Measurements from ENCODE around the gene AIFM1. TPM values are rescaled to one million over a fixed set of nuclear protein-coding genes. Genes with fewer than 3 reads are reported as not detected.
A peak's percentile ranks its signal among the peaks of the same experiment; 100 is the strongest.

AIFM1 gene
- polyA plus RNA-seq, 3 donors, result 19.6 to 41.5 (median 24.5) TPM

- 16 to 57% (median 18%) methylated on average over 23 to 32 of the region's 34 CpGs for WGBS, 3 donors
- no peak overlapping the region for H3K27ac ChIP-seq (ENCODE audit: low read depth, low read length)
Observed at GRCh38 chrX:130172127-130172845, 6.6 kb upstream of the AIFM1 start.

GRCh38 chrX:130171446-130172126 is 5.9 kb upstream of the AIFM1 start, which contains the start of gene RAB33A:
Gene RAB33A (plus strand): TSS chrX:130171962. CDS start chrX:130172063, 101 bp downstream.
- 1 to 39% (median 2%) methylated on average over 24 to 57 of the region's 61 CpGs for WGBS, 3 donors
- H3K27ac ChIP-seq (ENCODE audit: low read depth, low read length), result no peak within 1 kb of the TSS

GRCh38 chrX:130170752-130171445 is 5.3 kb upstream of the AIFM1 start:
- 3 to 39% (median 14%) methylated on average over 9 to 36 of the region's 36 CpGs for WGBS, 3 donors
- no peak overlapping the region for H3K27ac ChIP-seq (ENCODE audit: low read depth, low read length)

- 37 to 70% (median 68%) methylated on average over 4 of the region's 4 CpGs for WGBS, 3 donors
- H3K27ac ChIP-seq (ENCODE audit: low read depth, low read length), result no peak overlapping the region
Observed at GRCh38 chrX:130167040-130167439, 1.4 kb upstream of the AIFM1 start.

- peak overlapping the region; percentile 75 for H3K27ac ChIP-seq (ENCODE audit: low read depth, low read length)
- WGBS, 3 donors, result 0 to 38% (median 1%) methylated on average over 4 of the region's 4 CpGs
Observed at GRCh38 chrX:130166503-130166777, 799 bp upstream of the AIFM1 start.

- 0 to 41% (median 1%) methylated on average over 21 to 32 of the region's 32 CpGs for WGBS, 3 donors
- peak overlapping the region; percentile 55 for H3K27ac ChIP-seq (ENCODE audit: low read depth, low read length)
Observed at GRCh38 chrX:130165181-130165702, 399 bp downstream of the AIFM1 start.

- H3K27ac ChIP-seq (ENCODE audit: low read depth, low read length), result no peak overlapping the region
- 57 to 82% (median 77%) methylated on average over 2 of the region's 2 CpGs for WGBS, 3 donors
Observed at GRCh38 chrX:130163398-130163797, 2.2 kb downstream of the AIFM1 start.

- 44 to 46% (median 45%) methylated on average over 6 of the region's 6 CpGs for WGBS, 3 donors
- no peak overlapping the region for H3K27ac ChIP-seq (ENCODE audit: low read depth, low read length)
Observed at GRCh38 chrX:130162094-130162735, 3.4 kb downstream of the AIFM1 start.

- WGBS, 3 donors, result 34 to 89% (median 78%) methylated on average over 4 of the region's 4 CpGs
- H3K27ac ChIP-seq (ENCODE audit: low read depth, low read length), result no peak overlapping the region
Observed at GRCh38 chrX:130159776-130160175, 5.9 kb downstream of the AIFM1 start.

- H3K27ac ChIP-seq (ENCODE audit: low read depth, low read length), result no peak overlapping the region
- WGBS, 3 donors, result 62 to 96% (median 89%) methylated on average over 2 of the region's 2 CpGs
Observed at GRCh38 chrX:130158311-130158710, 7.3 kb downstream of the AIFM1 start.

- 36 to 62% (median 56%) methylated on average over 2 of the region's 2 CpGs for WGBS, 3 donors
- no peak overlapping the region for H3K27ac ChIP-seq (ENCODE audit: low read depth, low read length)
Observed at GRCh38 chrX:130155564-130155963, 10.1 kb downstream of the AIFM1 start.

GRCh38 chrX:130147631-130148030 is 18.0 kb downstream of the AIFM1 start:
- WGBS, 3 donors, result 51 to 81% (median 69%) methylated on average over 5 of the region's 5 CpGs
- no peak overlapping the region for H3K27ac ChIP-seq (ENCODE audit: low read depth, low read length)

- H3K27ac ChIP-seq (ENCODE audit: low read depth, low read length), result no peak overlapping the region
- 84 to 95% (median 93%) methylated on average over 4 of the region's 4 CpGs for WGBS, 3 donors
Observed at GRCh38 chrX:130145123-130145522, 20.5 kb downstream of the AIFM1 start.

GRCh38 chrX:130144509-130144908 is 21.1 kb downstream of the AIFM1 start:
- WGBS, 3 donors, result 78 to 83% (median 80%) methylated on average over 3 of the region's 3 CpGs
- no peak overlapping the region for H3K27ac ChIP-seq (ENCODE audit: low read depth, low read length)

GRCh38 chrX:130139474-130140201 is 26.0 kb downstream of the AIFM1 start:
- 31 to 51% (median 50%) methylated on average over 3 of the region's 3 CpGs for WGBS, 3 donors
- H3K27ac ChIP-seq (ENCODE audit: low read depth, low read length), result no peak overlapping the region

- H3K27ac ChIP-seq (ENCODE audit: low read depth, low read length), result no peak overlapping the region
- WGBS, 3 donors, result 78 to 88% (median 82%) methylated on average over 8 of the region's 8 CpGs
Observed at GRCh38 chrX:130136961-130137360, 28.7 kb downstream of the AIFM1 start.

GRCh38 chrX:130136496-130136895 is 29.1 kb downstream of the AIFM1 start:
- 53 to 67% (median 60%) methylated on average over 5 of the region's 5 CpGs for WGBS, 3 donors

GRCh38 chrX:130130990-130131389 is 34.7 kb downstream of the AIFM1 start:
- WGBS, 3 donors, result 67 to 90% (median 78%) methylated on average over 5 of the region's 5 CpGs

More at GRCh38 chrX:130136496-130136895, 29.1 kb downstream of the AIFM1 start:
- no peak overlapping the region for H3K27ac ChIP-seq (ENCODE audit: low read depth, low read length)

More at GRCh38 chrX:130130990-130131389, 34.7 kb downstream of the AIFM1 start:
- no peak overlapping the region for H3K27ac ChIP-seq (ENCODE audit: low read depth, low read length)

Measured in adipose tissue (tissue), 3 donors.